T-helper 1 cell treated with Interleukin-12 subunit alpha and Interleukin-12 subunit beta and Interleukin-4 antibody, amounts not matched to agents 30 μg/mL and 1 μg/mL, for 36 hours (primary cell): ENCODE data around the gene ERMP1.

Source experiments
- H3K27ac Mint-ChIP-seq: one replicate; pipeline ENCODE4 v1.8.0; 2021; ENCODE audit warnings: mild to moderate bottlenecking, mixed read lengths
- H3K27me3 Mint-ChIP-seq: one replicate; pipeline ENCODE4 v1.8.0; 2021; ENCODE audit warnings: low read depth, mixed read lengths
- H3K36me3 Mint-ChIP-seq: one replicate; pipeline ENCODE4 v1.8.0; 2021; ENCODE audit warnings: low read depth, mixed read lengths
- H3K4me1 Mint-ChIP-seq: one replicate; pipeline ENCODE4 v1.8.0; 2021; ENCODE audit warnings: low read depth, mixed read lengths
- H3K4me3 Mint-ChIP-seq: one replicate; pipeline ENCODE4 v1.8.0; 2021; ENCODE audit warnings: mild to moderate bottlenecking, moderate library complexity, mixed read lengths
- H3K9me3 Mint-ChIP-seq: one replicate; pipeline ENCODE4 v1.8.0; 2021; ENCODE audit warnings: mixed read lengths

The ERMP1 gene

GRCh38 chr9:5760338-5760737, 72.6 kb downstream of the ERMP1 start:
- H3K9me3 Mint-ChIP-seq, result no peaks in the 10 kb centered on the region
- no peak overlapping the region for H3K27ac Mint-ChIP-seq
- H3K4me1 Mint-ChIP-seq, result peaks cover 23% of the 10 kb centered on the region
- H3K27me3 Mint-ChIP-seq, result no peaks in the 10 kb centered on the region
- H3K4me3 Mint-ChIP-seq, result no peak overlapping the region
- H3K36me3 Mint-ChIP-seq, result peaks cover 42% of the 10 kb centered on the region

GRCh38 chr9:5756633-5757032, 76.3 kb downstream of the ERMP1 start:
- no peaks in the 10 kb centered on the region for H3K27me3 Mint-ChIP-seq
- peaks cover 30% of the 10 kb centered on the region for H3K36me3 Mint-ChIP-seq
- H3K9me3 Mint-ChIP-seq, result no peaks in the 10 kb centered on the region
- no peak overlapping the region for H3K27ac Mint-ChIP-seq
- H3K4me1 Mint-ChIP-seq, result peaks cover 11% of the 10 kb centered on the region
- no peak overlapping the region for H3K4me3 Mint-ChIP-seq

GRCh38 chr9:5750569-5750968, 82.3 kb downstream of the ERMP1 start:
- no peak overlapping the region for H3K4me3 Mint-ChIP-seq
- peaks cover 30% of the 10 kb centered on the region for H3K36me3 Mint-ChIP-seq
- no peak overlapping the region for H3K27ac Mint-ChIP-seq
- no peaks in the 10 kb centered on the region for H3K27me3 Mint-ChIP-seq
- H3K4me1 Mint-ChIP-seq, result peaks cover 7% of the 10 kb centered on the region
- H3K9me3 Mint-ChIP-seq, result no peaks in the 10 kb centered on the region

- H3K4me1 Mint-ChIP-seq, result peaks cover 7% of the 10 kb centered on the region
- no peak overlapping the region for H3K4me3 Mint-ChIP-seq
- no peaks in the 10 kb centered on the region for H3K27me3 Mint-ChIP-seq
- H3K27ac Mint-ChIP-seq, result no peak overlapping the region
- no peaks in the 10 kb centered on the region for H3K9me3 Mint-ChIP-seq
- H3K36me3 Mint-ChIP-seq, result peaks cover 37% of the 10 kb centered on the region
Observed at GRCh38 chr9:5749306-5749705, 83.6 kb downstream of the ERMP1 start.

- peaks cover 7% of the 10 kb centered on the region for H3K4me1 Mint-ChIP-seq
- no peak overlapping the region for H3K4me3 Mint-ChIP-seq
- no peaks in the 10 kb centered on the region for H3K9me3 Mint-ChIP-seq
- no peak overlapping the region for H3K27ac Mint-ChIP-seq
- H3K36me3 Mint-ChIP-seq, result peaks cover 38% of the 10 kb centered on the region
- H3K27me3 Mint-ChIP-seq, result no peaks in the 10 kb centered on the region
Observed at GRCh38 chr9:5748438-5748837, 84.5 kb downstream of the ERMP1 start.

- no peaks in the 10 kb centered on the region for H3K9me3 Mint-ChIP-seq
- H3K4me3 Mint-ChIP-seq, result no peak overlapping the region
- peaks cover 42% of the 10 kb centered on the region for H3K36me3 Mint-ChIP-seq
- H3K27ac Mint-ChIP-seq, result no peak overlapping the region
- H3K27me3 Mint-ChIP-seq, result no peaks in the 10 kb centered on the region
- H3K4me1 Mint-ChIP-seq, result no peaks in the 10 kb centered on the region
Observed at GRCh38 chr9:5743109-5743508, 89.8 kb downstream of the ERMP1 start.

- H3K36me3 Mint-ChIP-seq, result peaks cover 31% of the 10 kb centered on the region
- no peak overlapping the region for H3K27ac Mint-ChIP-seq
- H3K4me1 Mint-ChIP-seq, result no peaks in the 10 kb centered on the region
- H3K9me3 Mint-ChIP-seq, result no peaks in the 10 kb centered on the region
- H3K4me3 Mint-ChIP-seq, result no peak overlapping the region
- H3K27me3 Mint-ChIP-seq, result no peaks in the 10 kb centered on the region
Observed at GRCh38 chr9:5736563-5737346, 96.2 kb downstream of the ERMP1 start.

GRCh38 chr9:5735072-5735471, 97.8 kb downstream of the ERMP1 start:
- H3K4me1 Mint-ChIP-seq, result no peaks in the 10 kb centered on the region
- H3K27ac Mint-ChIP-seq, result no peak overlapping the region

More at GRCh38 chr9:5735072-5735471, 97.8 kb downstream of the ERMP1 start:
- Mint-ChIP-seq H3K9me3 (no peaks in the 10 kb centered on the region), H3K27me3 (no peaks in the 10 kb centered on the region), H3K36me3 (peaks cover 22% of the 10 kb centered on the region), H3K4me3 (no peak overlapping the region)
